ENCODE data around the gene ZNF160.

ZNF160 gene

GRCh38 chr19:53094754-53095575 is 8.3 kb downstream of the ZNF160 start:
- no peak for DNase-seq (ENCODE audit: low read depth in 2 of 2, low spot score in 1 of 2)

GRCh38 chr19:53092723-53093122 is 10.5 kb downstream of the ZNF160 start:
- DNase-seq (ENCODE audit: low read depth in 2 of 2, low spot score in 1 of 2): no peak

GRCh38 chr19:53091413-53092254 is 11.6 kb downstream of the ZNF160 start:
- DNase-seq (ENCODE audit: low read depth in 2 of 2, low spot score in 1 of 2): no peak

GRCh38 chr19:53088091-53088490 is 15.1 kb downstream of the ZNF160 start:
- no peak for DNase-seq (ENCODE audit: low read depth in 2 of 2, low spot score in 1 of 2)

GRCh38 chr19:53086949-53087348 is 16.3 kb downstream of the ZNF160 start:
- no peak for DNase-seq (ENCODE audit: low read depth in 2 of 2, low spot score in 1 of 2)

- DNase-seq (ENCODE audit: low read depth in 2 of 2, low spot score in 1 of 2): no peak
Observed at GRCh38 chr19:53085496-53085895, 17.7 kb downstream of the ZNF160 start.

- no peak for DNase-seq (ENCODE audit: low read depth in 2 of 2, low spot score in 1 of 2)
Observed at GRCh38 chr19:53082929-53083328, 20.3 kb downstream of the ZNF160 start.

- DNase-seq (ENCODE audit: low read depth in 2 of 2, low spot score in 1 of 2): no peak
Observed at GRCh38 chr19:53079313-53079924, 23.8 kb downstream of the ZNF160 start.

- DNase-seq (ENCODE audit: low read depth in 2 of 2, low spot score in 1 of 2): no peak
Observed at GRCh38 chr19:53078668-53079067, 24.6 kb downstream of the ZNF160 start.

GRCh38 chr19:53076984-53077383 is 26.2 kb downstream of the ZNF160 start:
- no peak for DNase-seq (ENCODE audit: low read depth in 2 of 2, low spot score in 1 of 2)

- no peak for DNase-seq (ENCODE audit: low read depth in 2 of 2, low spot score in 1 of 2)
Observed at GRCh38 chr19:53068834-53069233, 34.4 kb downstream of the ZNF160 start.

GRCh38 chr19:53068199-53068598 is 35.0 kb downstream of the ZNF160 start:
- no peak for DNase-seq (ENCODE audit: low read depth in 2 of 2, low spot score in 1 of 2)

GRCh38 chr19:53057904-53058580 is 45.2 kb downstream of the ZNF160 start:
- DNase-seq (ENCODE audit: low read depth in 2 of 2, low spot score in 1 of 2): no peak

- no peak for DNase-seq (ENCODE audit: low read depth in 2 of 2, low spot score in 1 of 2)
Observed at GRCh38 chr19:53055117-53055516, 48.1 kb downstream of the ZNF160 start.

- DNase-seq (ENCODE audit: low read depth in 2 of 2, low spot score in 1 of 2): no peak
Observed at GRCh38 chr19:53047379-53047778, 55.8 kb downstream of the ZNF160 start.

- no peak for DNase-seq (ENCODE audit: low read depth in 2 of 2, low spot score in 1 of 2)
Observed at GRCh38 chr19:53045536-53045935, 57.7 kb downstream of the ZNF160 start.

GRCh38 chr19:53041366-53041765 is 61.9 kb downstream of the ZNF160 start:
- DNase-seq (ENCODE audit: low read depth in 2 of 2, low spot score in 1 of 2): no peak

- DNase-seq (ENCODE audit: low read depth in 2 of 2, low spot score in 1 of 2): no peak
Observed at GRCh38 chr19:53037101-53038097, 65.8 kb downstream of the ZNF160 start.

- no peak for DNase-seq (ENCODE audit: low read depth in 2 of 2, low spot score in 1 of 2)
Observed at GRCh38 chr19:53034948-53035675, 68.1 kb downstream of the ZNF160 start.

All from stimulated activated CD8-positive, alpha-beta memory T cell treated with anti-CD3 and anti-CD28 coated beads, Interleukin-4, amount 100 ng/mL, for 1 hour (primary cell).